ENCODE data around the gene MPPED2.

Gene MPPED2

DNA sequence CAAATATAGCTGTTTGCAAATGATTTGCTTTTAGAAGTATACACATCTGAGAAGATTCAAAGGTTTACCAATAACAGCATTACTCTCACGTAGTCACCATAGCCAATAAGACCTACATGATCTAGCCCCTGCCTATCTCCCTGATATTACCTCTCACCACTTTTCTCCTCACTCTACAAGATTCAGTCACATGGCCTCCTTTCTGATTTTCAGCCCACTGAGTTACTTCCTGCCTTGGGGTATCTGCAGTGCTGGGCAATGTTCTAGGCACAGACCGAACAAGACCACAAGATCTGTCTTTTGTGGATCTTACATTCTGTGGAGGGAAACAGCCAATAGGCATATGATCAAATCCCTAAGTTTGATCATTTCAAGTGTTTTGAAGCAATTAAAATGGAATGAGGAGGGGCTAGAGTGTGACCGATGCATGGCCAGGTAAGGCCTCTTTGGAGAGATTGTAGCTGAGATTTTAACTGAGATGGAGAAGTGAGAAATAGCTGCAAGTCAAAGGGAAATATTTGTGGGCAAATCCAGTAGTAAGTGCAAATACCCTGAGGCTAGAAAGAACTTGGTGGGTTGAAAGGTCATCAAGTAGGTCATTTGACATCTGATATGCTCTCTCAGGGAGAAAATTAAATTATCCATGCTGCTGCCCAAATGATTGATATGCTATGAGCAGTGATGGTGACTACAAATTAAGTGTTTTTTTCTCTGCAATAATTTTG is 220.2 kb downstream of the MPPED2 start:
- in situ Hi-C loops (cut with HindIII; ENCODE audit: low sequenced_read_pairs): no loop called here

DNA sequence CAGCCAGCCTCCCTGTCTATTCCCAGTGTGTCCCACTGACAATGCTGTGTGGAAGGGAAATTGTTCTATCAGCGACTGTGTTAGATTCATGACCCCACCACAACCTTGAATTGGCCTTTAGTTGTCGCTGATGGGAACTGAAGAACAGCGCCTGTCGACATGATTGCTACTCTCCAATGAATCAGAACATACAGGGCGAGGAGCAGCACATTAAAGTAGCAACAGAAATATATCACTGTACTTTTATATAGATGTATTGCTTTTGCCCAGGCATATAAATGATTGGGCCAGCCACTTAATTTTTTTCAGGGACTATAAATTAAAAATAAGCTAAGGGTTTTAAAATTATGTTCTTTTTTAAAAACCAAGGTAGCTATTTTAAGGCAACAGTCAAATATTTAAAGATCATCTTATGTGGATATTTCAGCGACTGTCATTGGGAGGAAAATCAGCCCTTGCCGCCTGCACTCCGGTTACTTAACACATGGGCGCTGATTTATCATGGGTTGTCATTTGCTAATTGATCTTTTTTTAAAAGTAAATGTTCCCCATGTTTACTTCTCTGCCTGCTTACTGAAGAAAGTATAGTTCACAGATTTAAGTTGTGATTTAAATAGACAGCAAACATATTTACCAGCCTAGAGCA is 221.2 kb downstream of the MPPED2 start:
- in situ Hi-C loops (cut with HindIII; ENCODE audit: low sequenced_read_pairs): no loop called here

DNA sequence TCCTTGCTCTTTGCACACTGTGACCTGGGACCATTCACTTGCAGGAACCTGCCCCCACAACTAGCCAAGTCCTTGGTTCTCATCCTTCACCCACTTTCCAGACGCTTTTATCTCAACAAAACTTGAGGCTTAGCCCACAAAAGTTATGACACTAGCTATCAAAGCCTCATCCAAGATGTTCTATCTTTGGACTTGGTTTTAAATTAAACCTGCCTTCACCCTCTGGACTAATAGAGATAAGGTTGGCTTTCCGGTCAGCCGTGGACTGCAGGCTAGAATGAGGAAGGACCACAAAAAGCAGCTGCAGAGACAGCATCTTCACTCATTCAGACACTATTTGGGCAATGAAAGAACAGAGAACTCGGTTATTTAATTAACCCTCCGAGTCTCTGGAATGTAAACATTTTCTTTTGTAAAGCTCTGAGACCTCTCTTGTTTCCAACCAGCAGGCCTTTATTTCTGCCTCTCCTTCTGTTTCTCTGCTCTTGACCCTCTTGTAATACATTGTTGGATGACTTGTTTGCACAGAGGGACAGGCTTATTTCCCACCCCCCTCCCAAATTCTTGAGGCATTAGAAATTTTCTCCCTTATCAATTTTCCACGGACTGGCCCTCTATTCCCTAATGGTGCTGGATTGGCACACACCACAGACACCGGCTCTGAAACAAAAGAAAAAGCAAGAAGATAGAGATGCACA is 221.9 kb downstream of the MPPED2 start:
- in situ Hi-C loops (cut with HindIII; ENCODE audit: low sequenced_read_pairs): no loop called here

DNA sequence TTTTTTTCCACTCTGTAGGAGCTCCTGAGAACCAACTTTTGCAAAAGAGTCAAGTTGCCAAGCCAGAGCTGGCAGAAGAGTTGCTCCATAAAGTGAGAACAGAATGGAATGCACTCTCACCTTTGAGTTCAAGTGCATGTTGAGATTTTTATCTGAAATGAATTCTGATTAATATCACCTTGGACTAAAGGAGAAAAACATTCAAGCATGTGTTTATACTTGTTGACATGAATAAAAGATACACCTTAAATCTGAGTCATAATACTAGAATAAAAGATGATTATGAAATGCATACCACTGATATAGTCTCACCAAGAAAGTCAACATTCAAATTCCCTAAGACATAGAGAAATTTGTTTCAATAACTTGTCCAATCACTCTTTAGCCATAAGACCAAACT is 225.4 kb downstream of the MPPED2 start:
- in situ Hi-C loops (cut with HindIII; ENCODE audit: low sequenced_read_pairs): no loop called here
